ENCODE data around the gene MAP3K7CL. TPM values are rescaled to one million over a fixed set of nuclear protein-coding genes. Genes with fewer than 3 reads are reported as not detected.
"Not testable (repeated sequence)": the region's sequence is repeated elsewhere in the genome, so short reads cannot be mapped to it uniquely, and the experiment has no call there.

The MAP3K7CL gene
- total and polyA plus RNA-seq, 2 experiments from 2014 or later, result 0.12 TPM; not detected in 1

GRCh38 chr21:29154270-29154669 lies 23.8 kb downstream of the MAP3K7CL start:
- Histone ChIP-seq H3K4me1 (ENCODE audit: low read depth) (no peaks in the 10 kb centered on the region), H3K27me3 (no peaks in the 10 kb centered on the region), H3K9me3 (ENCODE audit: low read depth) (no peaks in the 10 kb centered on the region), H3K36me3 (no peaks in the 10 kb centered on the region), H3K27ac (no peak overlapping the region), H3K4me3 (no peak overlapping the region)
- no peak for DNase-seq (ENCODE audit: low read depth in 1 of 2, low spot score in 1 of 2)
- TF ChIP-seq CTCF (IDR thresholded peaks at IDR 0.05; ENCODE audit: low read depth, low read length), result no peak

GRCh38 chr21:29155118-29155932 lies 24.9 kb downstream of the MAP3K7CL start:
- peak overlapping the region; percentile 5 for H3K4me3 ChIP-seq

GRCh38 chr21:29155933-29156260 lies 25.5 kb downstream of the MAP3K7CL start:
- no peaks in the 10 kb centered on the region for H3K36me3 ChIP-seq
- TF ChIP-seq CTCF (IDR thresholded peaks at IDR 0.05; ENCODE audit: low read depth, low read length), result no peak
- DNase-seq (ENCODE audit: low read depth in 1 of 2, low spot score in 1 of 2), result no peak
- no peak overlapping the region for H3K4me3 ChIP-seq
- no peaks in the 10 kb centered on the region for H3K27me3 ChIP-seq
- no peaks in the 10 kb centered on the region for H3K9me3 ChIP-seq (ENCODE audit: low read depth)
- no peaks in the 10 kb centered on the region for H3K4me1 ChIP-seq (ENCODE audit: low read depth)
- no peak overlapping the region for H3K27ac ChIP-seq

More at GRCh38 chr21:29155118-29155932, 24.9 kb downstream of the MAP3K7CL start:
- Histone ChIP-seq H3K4me1 (ENCODE audit: low read depth) (no peaks in the 10 kb centered on the region), H3K36me3 (no peaks in the 10 kb centered on the region), H3K27ac (no peak overlapping the region), H3K27me3 (no peaks in the 10 kb centered on the region), H3K9me3 (ENCODE audit: low read depth) (no peaks in the 10 kb centered on the region)
- peak; percentile 29 to 95 for DNase-seq (ENCODE audit: low read depth in 1 of 2, low spot score in 1 of 2)
- peak; percentile 10 for TF ChIP-seq CTCF (IDR thresholded peaks at IDR 0.05; ENCODE audit: low read depth, low read length)

GRCh38 chr21:29157080-29157479 lies 26.6 kb downstream of the MAP3K7CL start:
- H3K9me3 ChIP-seq (ENCODE audit: low read depth), result no peaks in the 10 kb centered on the region
- H3K4me1 ChIP-seq (ENCODE audit: low read depth), result no peaks in the 10 kb centered on the region
- no peaks in the 10 kb centered on the region for H3K36me3 ChIP-seq
- no peak overlapping the region for H3K27ac ChIP-seq
- TF ChIP-seq CTCF (IDR thresholded peaks at IDR 0.05; ENCODE audit: low read depth, low read length), result no peak
- DNase-seq (ENCODE audit: low read depth in 1 of 2, low spot score in 1 of 2), result no peak
- no peak overlapping the region for H3K4me3 ChIP-seq
- H3K27me3 ChIP-seq, result no peaks in the 10 kb centered on the region

- TF ChIP-seq CTCF (IDR thresholded peaks at IDR 0.05; ENCODE audit: low read depth, low read length), result no peak
- no peaks in the 10 kb centered on the region for H3K27me3 ChIP-seq
- H3K27ac ChIP-seq, result no peak overlapping the region
- H3K9me3 ChIP-seq (ENCODE audit: low read depth), result no peaks in the 10 kb centered on the region
- H3K4me3 ChIP-seq, result no peak overlapping the region
- DNase-seq (ENCODE audit: low read depth in 1 of 2, low spot score in 1 of 2), result no peak
- H3K36me3 ChIP-seq, result no peaks in the 10 kb centered on the region
- H3K4me1 ChIP-seq (ENCODE audit: low read depth), result no peaks in the 10 kb centered on the region
Observed at GRCh38 chr21:29159842-29160241, 29.4 kb downstream of the MAP3K7CL start.

- not testable (repeated sequence) for H3K27me3 ChIP-seq; H3K9me3 ChIP-seq (ENCODE audit: low read depth); H3K4me3 ChIP-seq; H3K27ac ChIP-seq; H3K36me3 ChIP-seq; H3K4me1 ChIP-seq (ENCODE audit: low read depth)
- peak in 1 of 2 donors; percentile 89 for DNase-seq (ENCODE audit: low read depth in 1 of 2, low spot score in 1 of 2)
Observed at GRCh38 chr21:29162825-29163224, 32.4 kb downstream of the MAP3K7CL start.
